A549 treated with Mapracorat at 1 μM for 4 hours (cell line): ENCODE results near the gene BECN2. TPM values are rescaled to one million over a fixed set of nuclear protein-coding genes. Genes with fewer than 3 reads are reported as not detected.

Experiments used
- total RNA-seq: library from RNA; stranded (reverse); fragments of 200-300 nt; extraction: Qiagen RNA extraction; gene quantifications from 5 replicates; pipeline ENCODE4 v1.2.3, GENCODE V29; 2022

Gene BECN2
- total RNA-seq, result not detected in 5 replicates

GRCh38 chr1:241957692-241958494 lies at the start of gene BECN2:
TSS of gene BECN2 (plus strand) at chr1:241957767. CDS start at chr1:241957767, 0 bp downstream.

GRCh38 chr1:241999026-241999425 lies 41.5 kb downstream of the BECN2 start, which contains the start of gene MAP1LC3C:
TSS of gene MAP1LC3C (minus strand) at chr1:241999098. CDS start at chr1:241999008, 90 bp downstream.

Other genes starting within 250 kb of the BECN2 start
- gene EXO1, start 109.6 kb upstream of the BECN2 start, total RNA-seq, result 21.1 to 26.8 TPM (median 25.9 TPM) in 5 replicates
- gene MAP1LC3C, start 41.3 kb downstream of the BECN2 start, total RNA-seq, result 0.19 to 0.35 TPM (median 0.24 TPM) in 4 of 5 replicates, not detected in the other